Endothelial cell of umbilical vein (primary cell): ENCODE data around the gene MARVELD1. TPM values are rescaled to one million over a fixed set of nuclear protein-coding genes. Genes with fewer than 3 reads are reported as not detected.

ENCODE experiments used
- BruUV-seq: library from RNA; stranded (reverse); fragments of 400-500 nt; replicated peaks from 2 replicates; lab custom pipeline; 2021; lab: Mats Ljungman, UMichigan
- CTCF ChIA-PET: fragments of 300-600, 350-600 bp; sonication (Branson Sonifier 250); formaldehyde crosslinking; loops from one replicate; lab custom pipeline; 2021; ENCODE audit warnings: antibody characterized with exemption, inconsistent platforms; lab: Charles Lee
- POLR2A ChIA-PET: fragments of 300-600, 350-600 bp; sonication (Branson Sonifier 250); formaldehyde crosslinking; loops from one replicate; lab custom pipeline; 2021; ENCODE audit warnings: antibody characterized with exemption, inconsistent platforms; lab: Charles Lee
- DNase-seq: peaks from one replicate; pipeline ENCODE4 v3.0.0-alpha.2; 2011; ENCODE audit warnings: low read depth, low spot score
- FAIRE-seq: peaks from 2 replicates; lab custom pipeline; 2011; peaks lifted over from hg19 to GRCh38; lab: Jason Lieb, UNC
- H2AFZ ChIP-seq: 2 replicates; pipeline ENCODE4 v1.6.0; 2012; ENCODE audit warnings: low read depth, low read length, control low read depth, inconsistent platforms
- H3K27ac ChIP-seq: 2 replicates; pipeline ENCODE4 v1.5.1; 2011; ENCODE audit warnings: low read depth, mild to moderate bottlenecking, control low read depth, low read length, moderate library complexity; ENCODE audit not compliant: insufficient read depth
- H3K27me3 ChIP-seq, 2 experiments: 2 replicates each; pipeline versions ENCODE4 v1.6.0 to v1.6.1; 2011; ENCODE audit warnings: low read length in 2 of 2, mixed read lengths in 1 of 2; ENCODE audit not compliant: control insufficient read depth in 2 of 2, insufficient read depth in 2 of 2
- H3K36me3 ChIP-seq, 2 experiments: 2 replicates in 1 of 2; 3 replicates in 1 of 2; pipeline ENCODE4 v1.5.1; 2011; ENCODE audit warnings: low read length in 2 of 2, mild to moderate bottlenecking in 1 of 2, moderate library complexity in 1 of 2; ENCODE audit not compliant: control insufficient read depth in 2 of 2, insufficient read depth in 2 of 2; ENCODE audit errors: extremely low read depth in 1 of 2
- H3K4me1 ChIP-seq: 3 replicates; pipeline ENCODE4 v1.5.1; 2011; ENCODE audit warnings: mild to moderate bottlenecking, low read length; ENCODE audit not compliant: control insufficient read depth, insufficient read depth; ENCODE audit errors: extremely low read depth
- H3K4me2 ChIP-seq: 2 replicates; pipeline ENCODE4 v1.6.1; 2011; ENCODE audit warnings: low read length, control low read depth, mixed read lengths; ENCODE audit not compliant: insufficient read depth
- H3K4me3 ChIP-seq, 3 experiments: fragments of 200-600 bp in 1 of 3; sonication (generic), shearing (Covaris generic) in 1 of 3; replicated peaks in 1 of 3; 2 replicates each; pipeline ENCODE4 v1.5.1; 2011 to 2016; ENCODE audit warnings: control low read depth in 3 of 3, low read length in 3 of 3, mild to moderate bottlenecking in 2 of 3, inconsistent platforms in 1 of 3, low read depth in 1 of 3, moderate library complexity in 1 of 3; ENCODE audit not compliant: insufficient read depth in 1 of 3
- H3K79me2 ChIP-seq: 2 replicates; pipeline ENCODE4 v1.6.0; 2012; ENCODE audit warnings: low read length, inconsistent platforms; ENCODE audit not compliant: control insufficient read depth, insufficient read depth
- H3K9ac ChIP-seq: replicated peaks from 2 replicates; pipeline ENCODE3; 2011; ENCODE audit warnings: low read length, control low read depth; ENCODE audit not compliant: insufficient read depth; ENCODE audit errors: extremely low read depth
- H3K9me1 ChIP-seq: replicated peaks from 3 replicates; pipeline ENCODE4 v1.6.0; 2011; ENCODE audit warnings: mild to moderate bottlenecking, low read length; ENCODE audit not compliant: control insufficient read depth, insufficient read depth; ENCODE audit errors: extremely low read depth
- H3K9me3 ChIP-seq: replicated peaks from 2 replicates; pipeline ENCODE4 v1.5.1; 2012; ENCODE audit warnings: low read length, inconsistent platforms; ENCODE audit not compliant: control insufficient read depth, insufficient read depth
- H4K20me1 ChIP-seq: replicated peaks from 2 replicates; pipeline ENCODE3; 2011; ENCODE audit warnings: mild to moderate bottlenecking, low read length; ENCODE audit not compliant: control insufficient read depth, insufficient read depth; ENCODE audit errors: extremely low read depth
- CTCF ChIP-seq, 2 donors: IDR thresholded peaks; 1 replicate in 1 of 2; 2 replicates in 1 of 2; pipeline ENCODE4 v1.5.1; 2011; ENCODE audit warnings: low read length in 2 of 2, mild to moderate bottlenecking in 2 of 2, moderate library complexity in 2 of 2, control low read depth in 1 of 2, inconsistent platforms in 1 of 2, low read depth in 1 of 2; ENCODE audit not compliant: insufficient read depth in 1 of 2; ENCODE audit errors: extremely low read depth in 1 of 2
- EZH2 ChIP-seq: IDR thresholded peaks from 2 replicates; pipeline ENCODE4 v1.6.1; 2012; ENCODE audit warnings: borderline replicate concordance, low read depth, mild to moderate bottlenecking, moderate library complexity, low read length, inconsistent platforms; ENCODE audit not compliant: severe bottlenecking
- FOS ChIP-seq: IDR thresholded peaks from 2 replicates; pipeline ENCODE4 v1.6.1; 2011; ENCODE audit warnings: mild to moderate bottlenecking, low read length, moderate library complexity, borderline replicate concordance; ENCODE audit not compliant: insufficient read depth
- GATA2 ChIP-seq: IDR thresholded peaks from 2 replicates; pipeline ENCODE4 v1.7.0; 2011; ENCODE audit warnings: low read depth, mild to moderate bottlenecking, moderate library complexity, mixed read lengths, low read length; ENCODE audit not compliant: insufficient read length, insufficient read depth
- JUN ChIP-seq: IDR thresholded peaks from 2 replicates; pipeline ENCODE4 v1.6.1; 2011; ENCODE audit warnings: borderline replicate concordance, low read depth; ENCODE audit not compliant: insufficient read length, insufficient read depth
- MYC ChIP-seq: IDR thresholded peaks from one replicate; pipeline ENCODE4 v1.6.1; 2011; ENCODE audit warnings: mild to moderate bottlenecking, low read depth, low read length
- POLR2A ChIP-seq: IDR thresholded peaks from 2 replicates; pipeline ENCODE4 v1.6.1; 2012; ENCODE audit warnings: low read depth, mild to moderate bottlenecking, control low read depth, low read length
- POLR2AphosphoS5 ChIP-seq: IDR thresholded peaks from 2 replicates; pipeline ENCODE4 v1.6.1; 2012; ENCODE audit warnings: low read depth, mild to moderate bottlenecking, control low read depth, low read length, moderate library complexity; ENCODE audit not compliant: insufficient read depth
- dilution Hi-C: fragments of 300-500 bp; cut with MboI; formaldehyde crosslinking; loops from one replicate; pipeline ENCODE4 v1.15.0; 2019; ENCODE audit warnings: low sequenced_read_pairs; ENCODE audit not compliant: extremely low pct_ligation_motif_present
- intact Hi-C: fragments of 100-400 bp; cut with micrococcal nuclease; formaldehyde crosslinking; loops from one replicate; pipeline ENCODE4 v1.10.0; 2022
- polyA plus RNA-seq, 4 experiments: library from polyadenylated mRNA; depleted of rRNA in 3 of 4; stranded (reverse) in 3 of 4; unstranded in 1 of 4; fragments of >200 nt; gene quantifications; 2 replicates each; pipeline versions ENCODE4 v1.2.1 to v1.2.3, GENCODE V29; 2011 to 2012; ENCODE audit warnings: missing spikeins in 1 of 4
- total RNA-seq: library from RNA; stranded (reverse); gene quantifications from 2 replicates; pipeline ENCODE4 v1.2.3, GENCODE V29; 2021
- TF ChIP-seq, protein P1 (sequence below): IDR thresholded peaks from 2 replicates; pipeline ENCODE4 v1.6.1; 2011; ENCODE audit not compliant: insufficient read depth, insufficient read length

MARVELD1 gene
- total and polyA plus RNA-seq, 2 donors (not counting 3 experiments of a cell fraction or from before 2014, with no cell fraction given): 67.3 to 78.3 TPM

DNA sequence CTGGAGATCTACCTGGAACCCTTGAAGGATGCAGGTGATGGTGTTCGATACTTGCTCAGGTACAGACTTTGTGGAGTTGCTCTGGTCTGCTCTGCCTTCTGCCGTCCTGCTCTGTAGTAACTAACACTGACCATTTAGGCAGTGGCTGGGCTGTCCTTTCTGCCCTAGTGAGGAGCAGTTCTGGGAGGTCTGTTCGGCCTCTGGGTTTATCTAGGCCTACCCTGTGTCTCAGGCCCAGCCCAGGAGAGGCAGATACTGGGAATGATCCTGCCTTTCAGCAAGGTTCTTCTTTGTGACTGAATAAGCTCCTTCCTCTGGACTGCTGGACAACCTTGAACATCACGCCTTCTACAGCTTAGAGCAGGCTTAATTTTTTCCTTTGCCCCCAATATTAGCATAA is 25.1 kb downstream of the MARVELD1 start:
- no peaks in the 10 kb centered on the region for H3K9me3 ChIP-seq
- H3K79me2 ChIP-seq: peaks cover 27% of the 10 kb centered on the region
- no peak for FAIRE-seq
- POLR2A ChIA-PET: interaction anchor here (0.7 kb wide), 1 partner anchor 72 kb away, joined by 4 read pairs; no protein-coding TSS in a partner anchor
- H2AFZ ChIP-seq: no peak overlapping the region
- H3K4me1 ChIP-seq: peaks cover 8% of the 10 kb centered on the region
- no peaks in the 10 kb centered on the region for H3K9me1 ChIP-seq
- TF ChIP-seq, protein P1, sequence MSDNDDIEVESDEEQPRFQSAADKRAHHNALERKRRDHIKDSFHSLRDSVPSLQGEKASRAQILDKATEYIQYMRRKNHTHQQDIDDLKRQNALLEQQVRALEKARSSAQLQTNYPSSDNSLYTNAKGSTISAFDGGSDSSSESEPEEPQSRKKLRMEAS: no peak
- no peak for TF ChIP-seq GATA2
- TF ChIP-seq MYC: no peak
- TF ChIP-seq CTCF (IDR thresholded peaks at IDR 0.05; ENCODE audit: extremely low read depth in 1 of 2, insufficient read depth in 1 of 2, low read depth in 1 of 2, low read length in 2 of 2): no peak
- no peak for TF ChIP-seq FOS
- TF ChIP-seq POLR2A: no peak
- TF ChIP-seq EZH2: no peak
- TF ChIP-seq JUN: no peak
- no peak for TF ChIP-seq POLR2AphosphoS5
- CTCF ChIA-PET: interaction anchor here (1.0 kb wide), 1 partner anchor 302 kb away, joined by 3 read pairs; no protein-coding TSS in a partner anchor
- intact Hi-C loops (loop anchor here (10.0 kb wide), 1 partner anchor 244 kb away; the partner anchor contains the start of genes MMS19 and UBTD1), dilution Hi-C loops (no loop called here)
- no peak overlapping the region for H3K4me2 ChIP-seq
- no peak overlapping the region for H3K4me3 ChIP-seq
- no peak overlapping the region for H3K27ac ChIP-seq
- peaks cover 0 to 1% of the 10 kb centered on the region in 2 experiments for H3K36me3 ChIP-seq
- H3K9ac ChIP-seq: no peak overlapping the region
- H4K20me1 ChIP-seq: no peaks in the 10 kb centered on the region
- no peaks in the 10 kb centered on the region for H3K27me3 ChIP-seq
- no peak for DNase-seq
- no TSS peak for BruUV-seq
